Measurements from ENCODE around the gene CRKL. TPM values are rescaled to one million over a fixed set of nuclear protein-coding genes. Genes with fewer than 3 reads are reported as not detected.
"Not testable (repeated sequence)": the region's sequence is repeated elsewhere in the genome, so short reads cannot be mapped to it uniquely, and the experiment has no call there.

CRKL gene
- total RNA-seq, 1 experiment from 2014 or later = 25.0 TPM

- peak overlapping the region; percentile 94 for H3K4me3 ChIP-seq
These were observed 3.6 kb downstream of the CRKL start for GRCh38 chr22:20920881-20921203.

GRCh38 chr22:20922141-20922751 lies 5.0 kb downstream of the CRKL start:
- Histone ChIP-seq H3K27me3 (no peaks in the 10 kb centered on the region), H3K4me3 (no peak overlapping the region), H3K36me3 (peaks cover 23% of the 10 kb centered on the region), H3K9me3 (no peaks in the 10 kb centered on the region)
- no peak for DNase-seq

More at GRCh38 chr22:20920881-20921203, 3.6 kb downstream of the CRKL start:
- DNase-seq = no peak
- peaks cover 23% of the 10 kb centered on the region for H3K36me3 ChIP-seq
- H3K9me3 ChIP-seq = no peaks in the 10 kb centered on the region
- H3K27me3 ChIP-seq = no peaks in the 10 kb centered on the region

- no peaks in the 10 kb centered on the region for H3K9me3 ChIP-seq
- peaks cover 21% of the 10 kb centered on the region for H3K36me3 ChIP-seq
These were observed 9.0 kb downstream of the CRKL start for GRCh38 chr22:20926243-20926642.

GRCh38 chr22:20927940-20928572 lies 10.8 kb downstream of the CRKL start:
- no peaks in the 10 kb centered on the region for H3K9me3 ChIP-seq
- H3K27me3 ChIP-seq = no peaks in the 10 kb centered on the region
- peaks cover 21% of the 10 kb centered on the region for H3K36me3 ChIP-seq
- H3K4me3 ChIP-seq = no peak overlapping the region
- no peak for DNase-seq

More at GRCh38 chr22:20926243-20926642, 9.0 kb downstream of the CRKL start:
- Histone ChIP-seq H3K4me3 (no peak overlapping the region), H3K27me3 (no peaks in the 10 kb centered on the region)
- DNase-seq = no peak

- H3K9me3 ChIP-seq = no peaks in the 10 kb centered on the region
- no peaks in the 10 kb centered on the region for H3K27me3 ChIP-seq
- H3K36me3 ChIP-seq = peaks cover 24% of the 10 kb centered on the region
- DNase-seq = no peak
- H3K4me3 ChIP-seq = no peak overlapping the region
These were observed 11.4 kb downstream of the CRKL start for GRCh38 chr22:20928573-20928967.

- Histone ChIP-seq H3K9me3 (no peaks in the 10 kb centered on the region), H3K36me3 (peaks cover 32% of the 10 kb centered on the region), H3K4me3 (no peak overlapping the region), H3K27me3 (no peaks in the 10 kb centered on the region)
- no peak for DNase-seq
These were observed 12.8 kb downstream of the CRKL start for GRCh38 chr22:20930004-20930403.

- H3K27me3 ChIP-seq, DNase-seq, H3K9me3 ChIP-seq, H3K4me3 ChIP-seq: not testable (repeated sequence)
- peaks cover 32% of the 10 kb centered on the region for H3K36me3 ChIP-seq
These were observed 13.2 kb downstream of the CRKL start for GRCh38 chr22:20930435-20930834.

- no peak for DNase-seq
- Histone ChIP-seq H3K9me3 (no peaks in the 10 kb centered on the region), H3K36me3 (peaks cover 36% of the 10 kb centered on the region), H3K27me3 (no peaks in the 10 kb centered on the region), H3K4me3 (no peak overlapping the region)
These were observed 14.0 kb downstream of the CRKL start for GRCh38 chr22:20931126-20931654.

- no peaks in the 10 kb centered on the region for H3K27me3 ChIP-seq
- H3K9me3 ChIP-seq = no peaks in the 10 kb centered on the region
- no peak for DNase-seq
- peaks cover 53% of the 10 kb centered on the region for H3K36me3 ChIP-seq
- H3K4me3 ChIP-seq = no peak overlapping the region
These were observed 16.7 kb downstream of the CRKL start for GRCh38 chr22:20933910-20934309.

GRCh38 chr22:20935049-20935448 lies 17.8 kb downstream of the CRKL start:
- H3K36me3 ChIP-seq = peaks cover 55% of the 10 kb centered on the region

GRCh38 chr22:20935780-20936539 lies 18.8 kb downstream of the CRKL start:
- not testable (repeated sequence) for DNase-seq, H3K4me3 ChIP-seq, H3K27me3 ChIP-seq, H3K9me3 ChIP-seq
- H3K36me3 ChIP-seq = peaks cover 51% of the 10 kb centered on the region

More at GRCh38 chr22:20935049-20935448, 17.8 kb downstream of the CRKL start:
- not testable (repeated sequence) for H3K4me3 ChIP-seq, H3K27me3 ChIP-seq, DNase-seq, H3K9me3 ChIP-seq

- H3K36me3 ChIP-seq = peaks cover 51% of the 10 kb centered on the region
- no peak for DNase-seq
These were observed 20.0 kb downstream of the CRKL start for GRCh38 chr22:20937031-20937793.

GRCh38 chr22:20937794-20938671 lies 20.8 kb downstream of the CRKL start:
- Histone ChIP-seq H3K36me3 (peaks cover 56% of the 10 kb centered on the region), H3K9me3 (no peaks in the 10 kb centered on the region), H3K4me3 (no peak overlapping the region), H3K27me3 (no peaks in the 10 kb centered on the region)
- DNase-seq = no peak

More at GRCh38 chr22:20937031-20937793, 20.0 kb downstream of the CRKL start:
- Histone ChIP-seq H3K4me3 (no peak overlapping the region), H3K27me3 (no peaks in the 10 kb centered on the region), H3K9me3 (no peaks in the 10 kb centered on the region)

- peaks cover 49% of the 10 kb centered on the region for H3K36me3 ChIP-seq
- DNase-seq, H3K4me3 ChIP-seq, H3K27me3 ChIP-seq, H3K9me3 ChIP-seq: not testable (repeated sequence)
These were observed 22.4 kb downstream of the CRKL start for GRCh38 chr22:20939457-20940185.

- peaks cover 44% of the 10 kb centered on the region for H3K36me3 ChIP-seq
- H3K27me3 ChIP-seq = no peaks in the 10 kb centered on the region
- DNase-seq = no peak
- H3K9me3 ChIP-seq = no peaks in the 10 kb centered on the region
- no peak overlapping the region for H3K4me3 ChIP-seq
These were observed 23.0 kb downstream of the CRKL start for GRCh38 chr22:20940186-20940651.

Data from MG63 (cell line).